Measurements from ENCODE around the gene CRIP2.

GRCh38 chr14:105495990-105496830 is 21.6 kb downstream of the CRIP2 start:
- no peak for TF ChIP-seq CTCF (IDR thresholded peaks at IDR 0.05)
- no peak for TF ChIP-seq POLR2A (IDR thresholded peaks at IDR 0.05)

All from ovary (tissue), 3 donors.